Neural progenitor cell (in vitro differentiated cells): ENCODE results near the gene ZDHHC7.

Source experiments
- EZH2 ChIP-seq: fragments of 200-600 bp; sonication (generic); IDR thresholded peaks from 2 replicates; pipeline ENCODE4 v1.6.1; 2017; ENCODE audit warnings: antibody characterized with exemption, mild to moderate bottlenecking, moderate library complexity
- TF ChIP-seq, protein P1 (sequence below): fragments of 200-600 bp; sonication (generic); IDR thresholded peaks from 2 replicates; pipeline ENCODE4 v1.5.1; 2017; ENCODE audit warnings: antibody characterized with exemption, mild to moderate bottlenecking

DNA sequence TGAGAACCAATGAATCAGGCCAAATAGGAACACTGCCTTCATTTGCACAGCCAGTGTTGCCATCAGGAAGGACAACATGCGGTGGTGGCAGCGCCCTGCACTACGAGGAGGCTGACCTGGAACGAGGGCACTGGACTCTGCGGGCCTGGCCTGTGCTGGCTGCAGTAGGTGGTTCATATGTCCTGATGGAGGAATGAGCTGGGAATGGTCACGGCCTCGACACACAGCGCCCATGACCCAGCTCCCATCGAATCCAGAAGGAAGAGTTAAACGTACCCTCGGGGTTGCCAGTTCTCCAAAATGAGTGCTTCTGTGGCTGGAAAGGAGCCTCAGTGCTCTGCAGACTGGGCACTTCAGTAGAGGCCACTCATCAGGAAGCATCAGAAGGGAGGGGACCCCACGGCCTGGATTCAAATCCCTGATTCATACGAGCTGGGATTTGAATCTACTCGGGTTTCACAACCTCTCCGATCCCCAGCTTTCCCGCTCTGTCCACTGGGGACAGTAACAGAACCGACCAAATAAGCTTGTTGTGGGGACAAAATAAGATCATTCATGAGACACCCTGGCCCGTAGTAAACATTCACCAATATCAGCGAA, 85.5 kb downstream of the ZDHHC7 start:
- no peak for TF ChIP-seq EZH2
- TF ChIP-seq, protein P1, sequence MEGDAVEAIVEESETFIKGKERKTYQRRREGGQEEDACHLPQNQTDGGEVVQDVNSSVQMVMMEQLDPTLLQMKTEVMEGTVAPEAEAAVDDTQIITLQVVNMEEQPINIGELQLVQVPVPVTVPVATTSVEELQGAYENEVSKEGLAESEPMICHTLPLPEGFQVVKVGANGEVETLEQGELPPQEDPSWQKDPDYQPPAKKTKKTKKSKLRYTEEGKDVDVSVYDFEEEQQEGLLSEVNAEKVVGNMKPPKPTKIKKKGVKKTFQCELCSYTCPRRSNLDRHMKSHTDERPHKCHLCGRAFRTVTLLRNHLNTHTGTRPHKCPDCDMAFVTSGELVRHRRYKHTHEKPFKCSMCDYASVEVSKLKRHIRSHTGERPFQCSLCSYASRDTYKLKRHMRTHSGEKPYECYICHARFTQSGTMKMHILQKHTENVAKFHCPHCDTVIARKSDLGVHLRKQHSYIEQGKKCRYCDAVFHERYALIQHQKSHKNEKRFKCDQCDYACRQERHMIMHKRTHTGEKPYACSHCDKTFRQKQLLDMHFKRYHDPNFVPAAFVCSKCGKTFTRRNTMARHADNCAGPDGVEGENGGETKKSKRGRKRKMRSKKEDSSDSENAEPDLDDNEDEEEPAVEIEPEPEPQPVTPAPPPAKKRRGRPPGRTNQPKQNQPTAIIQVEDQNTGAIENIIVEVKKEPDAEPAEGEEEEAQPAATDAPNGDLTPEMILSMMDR = no peak
